ENCODE measurements around the gene ZC3H7B. TPM values are rescaled to one million over a fixed set of nuclear protein-coding genes. Genes with fewer than 3 reads are reported as not detected.

The ZC3H7B gene
- total and polyA plus RNA-seq, 7 donors: 12.0 to 34.1 (median 32.0) TPM

DNA sequence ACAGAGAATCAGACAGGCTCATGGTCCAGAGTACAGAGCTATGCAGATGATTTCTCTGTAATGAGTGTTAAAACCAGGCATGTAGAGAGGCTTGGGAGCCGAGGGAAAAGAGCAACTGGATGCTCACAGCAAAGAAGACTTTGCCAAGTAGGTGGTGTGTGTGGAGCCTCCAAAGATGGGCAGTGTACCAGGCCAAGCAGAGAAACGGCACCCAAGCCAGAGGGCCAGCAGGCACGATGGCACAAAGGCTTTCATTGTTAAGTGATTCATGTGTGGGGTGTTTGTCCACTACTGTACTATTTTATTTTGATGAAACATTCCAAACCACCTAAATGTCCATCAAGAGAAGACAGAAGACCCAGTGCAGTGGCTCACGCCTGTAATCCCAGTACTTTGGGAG, 26.5 kb upstream of the ZC3H7B start:
- Histone ChIP-seq H3K36me3 (ENCODE audit: insufficient read depth in 1 of 2, low read depth in 1 of 2) (peaks cover 8 to 99% of the 10 kb centered on the region in 2 donors), H3K4me1 (no peaks in the 10 kb centered on the region), H3K4me3 (no peak overlapping the region), H3K27ac (no peak overlapping the region), H3K9me3 (no peaks in the 10 kb centered on the region), H3K27me3 (ENCODE audit: insufficient read depth in 3 of 3, low read length in 2 of 3) (no peaks in the 10 kb centered on the region)
- TF ChIP-seq CTCF (IDR thresholded peaks at IDR 0.05): no peak
- DNase-seq (no peak), ATAC-seq (no peak)
- intact Hi-C loops (cut with DNase I): no loop called here
- WGBS, 3 donors: 48 to 58% (median 51%) methylated on average over 4 of the region's 4 CpGs

DNA sequence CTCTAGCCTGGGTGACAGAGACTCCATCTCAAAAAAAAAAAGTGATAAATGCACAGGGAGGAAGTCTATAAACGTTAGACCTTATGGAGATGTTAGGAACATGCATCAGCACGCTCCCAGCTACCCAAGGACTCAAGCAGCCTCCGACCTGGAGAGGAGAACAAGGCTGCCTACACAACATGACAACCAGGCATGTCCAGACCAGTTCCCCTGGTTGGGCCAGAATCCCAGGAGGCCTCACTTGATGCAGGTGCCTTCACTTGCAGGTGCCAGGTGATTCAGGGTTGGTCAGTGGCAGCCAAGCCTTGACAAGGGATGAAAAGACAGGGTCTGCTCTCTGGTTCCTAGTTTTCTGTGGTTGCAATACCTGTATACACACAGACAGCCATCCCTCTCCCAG, 21.3 kb upstream of the ZC3H7B start:
- WGBS, 3 donors: 83 to 86% (median 83%) methylated on average over 3 of the region's 3 CpGs
- H3K27ac ChIP-seq: no peak overlapping the region
- ATAC-seq (no peak), DNase-seq (peak in 1 of 2 donors; percentile 12)
- intact Hi-C loops (cut with DNase I): no loop called here
- no peaks in the 10 kb centered on the region for H3K27me3 ChIP-seq (ENCODE audit: insufficient read depth in 3 of 3, low read length in 2 of 3)
- peaks cover 11 to 97% of the 10 kb centered on the region in 2 donors for H3K36me3 ChIP-seq (ENCODE audit: insufficient read depth in 1 of 2, low read depth in 1 of 2)
- H3K4me3 ChIP-seq: no peak overlapping the region
- TF ChIP-seq CTCF (IDR thresholded peaks at IDR 0.05): no peak
- H3K9me3 ChIP-seq: no peaks in the 10 kb centered on the region
- peaks cover 5% of the 10 kb centered on the region for H3K4me1 ChIP-seq

DNA sequence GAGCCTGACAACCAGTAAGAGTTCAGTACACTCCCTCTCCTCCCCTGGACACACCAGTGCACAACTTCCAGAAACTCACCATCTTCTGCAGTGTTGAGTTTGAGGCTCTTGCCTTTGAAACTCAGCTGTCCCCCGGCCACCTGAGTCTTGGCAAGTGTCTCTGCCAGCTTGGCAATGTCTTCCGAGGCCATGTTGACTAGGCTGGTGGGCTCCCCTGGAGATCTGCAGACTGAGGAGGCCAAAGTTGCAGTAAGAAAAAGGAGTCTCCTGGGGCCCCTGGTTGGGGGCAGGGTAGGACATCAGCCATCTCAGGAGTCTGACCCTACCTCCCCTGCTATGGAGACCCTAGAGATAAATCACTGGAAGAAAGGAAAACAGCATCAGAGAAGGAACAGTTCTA, 20.5 kb upstream of the ZC3H7B start:
- DNase-seq (peak in 1 of 2 donors; percentile 12), ATAC-seq (no peak)
- Histone ChIP-seq H3K27ac (no peak overlapping the region), H3K27me3 (ENCODE audit: insufficient read depth in 3 of 3, low read length in 2 of 3) (no peaks in the 10 kb centered on the region), H3K36me3 (ENCODE audit: insufficient read depth in 1 of 2, low read depth in 1 of 2) (peaks cover 11 to 89% of the 10 kb centered on the region in 2 donors), H3K4me3 (no peak overlapping the region), H3K4me1 (peaks cover 8% of the 10 kb centered on the region), H3K9me3 (no peaks in the 10 kb centered on the region)
- WGBS, 3 donors: 77 to 90% (median 85%) methylated on average over 2 of the region's 2 CpGs
- intact Hi-C loops (cut with DNase I): no loop called here
- TF ChIP-seq CTCF (IDR thresholded peaks at IDR 0.05): no peak

GRCh38 chr22:41284465-41284864, 16.9 kb upstream of the ZC3H7B start:
- H3K4me1 ChIP-seq: peaks cover 8% of the 10 kb centered on the region
- DNase-seq: no peak
- H3K9me3 ChIP-seq: no peaks in the 10 kb centered on the region
- peak overlapping the region; percentile 91 for H3K27ac ChIP-seq
- peak overlapping the region; percentile 88 for H3K4me3 ChIP-seq
- 90 to 94% (median 91%) methylated on average over 10 of the region's 10 CpGs for WGBS, 3 donors
- intact Hi-C loops (cut with DNase I): no loop called here
- H3K27me3 ChIP-seq (ENCODE audit: insufficient read depth in 3 of 3, low read length in 2 of 3): no peaks in the 10 kb centered on the region
- ATAC-seq: no peak
- no peak for TF ChIP-seq CTCF (IDR thresholded peaks at IDR 0.05)
- peaks cover 8 to 54% of the 10 kb centered on the region in 2 donors for H3K36me3 ChIP-seq (ENCODE audit: insufficient read depth in 1 of 2, low read depth in 1 of 2)

DNA sequence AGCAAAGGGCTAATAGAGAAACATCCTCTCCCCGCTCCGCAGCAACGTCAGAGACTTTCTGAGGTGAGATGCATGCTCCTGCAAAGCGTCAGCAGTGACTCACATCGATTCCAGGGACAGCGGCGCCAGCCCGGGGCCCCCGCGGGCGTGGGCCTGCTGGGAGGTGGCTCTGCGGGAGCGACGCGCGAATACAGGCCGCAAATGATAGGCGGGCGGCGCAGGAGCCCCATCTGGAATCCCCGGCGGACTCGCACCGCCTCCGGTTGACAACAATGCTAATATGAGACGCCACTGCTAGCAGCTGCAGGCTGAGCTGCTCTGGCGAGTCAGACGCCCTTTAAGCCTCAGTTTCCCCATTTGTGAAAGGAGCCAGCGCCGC, 15.9 kb upstream of the ZC3H7B start:
- ATAC-seq: peak; percentile 56 to 67 (median 60)
- H3K27ac ChIP-seq: peak overlapping the region; percentile 91
- peak; percentile 68 to 74 for DNase-seq
- WGBS, 3 donors: 1 to 2% (median 1%) methylated on average over 28 to 30 of the region's 30 CpGs
- peaks cover 3 to 45% of the 10 kb centered on the region in 2 donors for H3K36me3 ChIP-seq (ENCODE audit: insufficient read depth in 1 of 2, low read depth in 1 of 2)
- peak overlapping the region; percentile 88 for H3K4me3 ChIP-seq
- H3K9me3 ChIP-seq: no peaks in the 10 kb centered on the region
- no peaks in the 10 kb centered on the region for H3K27me3 ChIP-seq (ENCODE audit: insufficient read depth in 3 of 3, low read length in 2 of 3)
- TF ChIP-seq CTCF (IDR thresholded peaks at IDR 0.05): no peak
- H3K4me1 ChIP-seq: peaks cover 8% of the 10 kb centered on the region
- intact Hi-C loops (cut with DNase I): no loop called here

Data from psoas muscle (tissue), 8 donors.